Measurements from ENCODE around the gene C6orf47.
A peak's percentile ranks its signal among the peaks of the same experiment; 100 is the strongest.

DNA sequence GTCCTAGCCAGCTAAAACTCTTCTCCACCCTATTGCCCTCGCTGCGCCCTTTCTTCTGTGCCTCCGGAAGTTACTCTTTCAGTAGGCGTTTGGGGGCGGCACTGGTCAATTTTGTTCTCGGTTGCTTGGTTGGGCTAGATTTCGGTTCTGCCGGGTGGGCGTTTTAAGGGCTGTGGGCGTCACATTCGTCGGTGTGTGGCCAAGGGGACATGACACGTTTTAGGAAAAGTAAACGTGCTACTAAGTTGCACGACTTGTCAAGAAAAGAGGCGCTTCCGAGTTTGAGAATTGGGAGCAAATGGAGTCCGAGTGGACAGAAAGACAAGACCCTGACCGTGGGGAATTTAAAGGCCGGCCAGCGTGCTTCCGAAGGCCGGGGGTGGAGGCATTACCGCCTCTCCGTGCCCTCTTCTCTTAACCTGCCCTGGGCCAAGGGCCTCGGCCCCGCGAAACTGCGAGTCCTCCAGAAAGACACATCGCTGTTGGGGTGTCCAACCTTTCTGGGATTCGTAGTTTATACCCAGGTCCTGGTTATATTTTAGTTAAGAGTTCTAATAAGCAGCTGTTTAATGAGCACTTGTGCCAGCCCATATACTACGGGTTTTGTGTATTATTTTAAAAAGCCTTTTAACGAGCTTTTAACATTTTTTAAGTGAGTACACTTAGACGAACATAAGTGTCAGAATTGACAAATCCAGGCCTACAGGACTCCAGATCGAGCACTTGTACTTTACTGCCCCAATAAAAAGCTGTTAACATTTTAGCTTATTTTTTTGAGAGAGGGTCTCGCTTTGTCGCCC is 7.5 kb downstream of the C6orf47 start:
- TF ChIP-seq POLR2A (IDR thresholded peaks at IDR 0.05; ENCODE audit: low read length) (peak; percentile 52), GATA1 (IDR thresholded peaks at IDR 0.05; ENCODE audit: low read depth, low read length) (no peak)

All from erythroblast (primary cell).